A673 (cell line): Measurements from ENCODE around the gene CCDC169. TPM values are rescaled to one million over a fixed set of nuclear protein-coding genes. Genes with fewer than 3 reads are reported as not detected.
"Not testable (repeated sequence)": the region's sequence is repeated elsewhere in the genome, so short reads cannot be mapped to it uniquely, and the experiment has no call there.

ENCODE experiments used
- BruUV-seq: library from RNA; stranded (reverse); fragments of 400-500 nt; replicated peaks from 2 replicates; lab custom pipeline; 2021; lab: Mats Ljungman, UMichigan
- CTCF ChIA-PET: fragments of 300-600 bp; sonication (Branson Sonifier 250); formaldehyde crosslinking; loops from one replicate; lab custom pipeline; 2022; ENCODE audit warnings: antibody characterized with exemption; lab: Charles Lee
- POLR2A ChIA-PET: fragments of 300-600 bp; sonication (Branson Sonifier 250); formaldehyde crosslinking; loops from one replicate; lab custom pipeline; 2022; ENCODE audit warnings: antibody characterized with exemption; ENCODE audit not compliant: low non-redundant PET; lab: Charles Lee
- DNase-seq: peaks from one replicate; pipeline ENCODE4 v3.0.0-alpha.2; 2015; ENCODE audit warnings: low spot score
- H3K27ac ChIP-seq: fragments of 200-600 bp; sonication (generic); 2 replicates; pipeline ENCODE4 v1.5.1; 2016; ENCODE audit warnings: mixed run types, low read depth, mild to moderate bottlenecking, mixed read lengths, antibody characterized with exemption, low read length; ENCODE audit not compliant: poor library complexity, severe bottlenecking
- H3K27me3 ChIP-seq: fragments of 200-600 bp; sonication (generic); replicated peaks from 2 replicates; pipeline ENCODE4 v1.6.1; 2017; ENCODE audit warnings: mixed run types, low read depth, mild to moderate bottlenecking, mixed read lengths, antibody characterized with exemption, low read length; ENCODE audit not compliant: insufficient read depth, poor library complexity
- H3K36me3 ChIP-seq: fragments of 200-600 bp; sonication (generic); 2 replicates; pipeline ENCODE4 v1.6.1; 2016; ENCODE audit warnings: mixed run types, mild to moderate bottlenecking, mixed read lengths, antibody characterized with exemption, low read length; ENCODE audit not compliant: insufficient read depth, poor library complexity, severe bottlenecking
- H3K4me1 ChIP-seq: fragments of 200-600 bp; sonication (generic); 2 replicates; pipeline ENCODE4 v1.6.1; 2017; ENCODE audit warnings: mixed run types, mild to moderate bottlenecking, mixed read lengths, antibody characterized with exemption, low read length; ENCODE audit not compliant: insufficient read depth, poor library complexity, severe bottlenecking
- H3K4me3 ChIP-seq: fragments of 200-600 bp; sonication (generic); 2 replicates; pipeline ENCODE4 v1.5.1; 2016; ENCODE audit warnings: low read depth, mixed run types, mild to moderate bottlenecking, mixed read lengths, low read length; ENCODE audit not compliant: poor library complexity, severe bottlenecking
- H3K9me3 ChIP-seq: fragments of 200-600 bp; sonication (generic); 2 replicates; pipeline ENCODE4 v1.6.1; 2016; ENCODE audit warnings: mixed run types, low read depth, mild to moderate bottlenecking, mixed read lengths, antibody characterized with exemption, low read length; ENCODE audit not compliant: poor library complexity, severe bottlenecking
- CTCF ChIP-seq: fragments of 300-800, 200-600 bp; sonication (generic); conservative IDR thresholded peaks from 2 replicates; pipeline ENCODE4 v1.5.1; 2017; ENCODE audit warnings: low read depth, mild to moderate bottlenecking, antibody characterized with exemption, low read length, moderate library complexity, mixed read lengths
- EZH2 ChIP-seq: fragments of 200-600 bp; sonication (generic); IDR thresholded peaks from 2 replicates; pipeline ENCODE4 v1.6.1; 2017; ENCODE audit warnings: borderline replicate concordance, low read depth, mild to moderate bottlenecking, mixed read lengths, antibody characterized with exemption, low read length; ENCODE audit not compliant: poor library complexity, severe bottlenecking
- intact Hi-C: fragments of 100-400 bp; cut with micrococcal nuclease; formaldehyde crosslinking; loops from one replicate; pipeline ENCODE4 v1.10.0; 2022; ENCODE audit not compliant: unreplicated experiment
- total RNA-seq: library from RNA; stranded (reverse); gene quantifications from 2 replicates; pipeline ENCODE4 v1.2.3, GENCODE V29; 2021

Gene CCDC169
- total RNA-seq, 1 experiment from 2014 or later, result 14.3 TPM

GRCh38 chr13:36313047-36313969 lies 15.7 kb upstream of the CCDC169 start:
- DNase-seq, result no peak
- ChIA-PET POLR2A (no interaction called here), CTCF (no interaction called here)
- intact Hi-C loops, result no loop called here
- Histone ChIP-seq H3K36me3 (peaks cover 69% of the 10 kb centered on the region), H3K27ac (no peak overlapping the region), H3K9me3 (no peaks in the 10 kb centered on the region), H3K4me3 (no peak overlapping the region), H3K27me3 (no peaks in the 10 kb centered on the region), H3K4me1 (no peaks in the 10 kb centered on the region)
- no peak for TF ChIP-seq CTCF
- no peak for TF ChIP-seq EZH2
- BruUV-seq, result no TSS peak

GRCh38 chr13:36310417-36311108 lies 12.9 kb upstream of the CCDC169 start:
- TF ChIP-seq CTCF, result no peak
- TF ChIP-seq EZH2, result no peak
- H3K27me3 ChIP-seq, result no peaks in the 10 kb centered on the region
- CTCF ChIA-PET, result no interaction called here
- peaks cover 89% of the 10 kb centered on the region for H3K36me3 ChIP-seq
- H3K27ac ChIP-seq, result no peak overlapping the region
- BruUV-seq, result no TSS peak
- no peak for DNase-seq
- H3K9me3 ChIP-seq, result no peaks in the 10 kb centered on the region
- intact Hi-C loops, result no loop called here
- no peaks in the 10 kb centered on the region for H3K4me1 ChIP-seq
- POLR2A ChIA-PET, result no interaction called here
- no peak overlapping the region for H3K4me3 ChIP-seq

- TF ChIP-seq EZH2 (no peak), CTCF (no peak)
- CTCF ChIA-PET, result no interaction called here
- Histone ChIP-seq H3K27ac (no peak overlapping the region), H3K27me3 (no peaks in the 10 kb centered on the region), H3K4me1 (peaks cover 9% of the 10 kb centered on the region), H3K9me3 (no peaks in the 10 kb centered on the region), H3K4me3 (no peak overlapping the region), H3K36me3 (peaks cover 37% of the 10 kb centered on the region)
- intact Hi-C loops, result no loop called here
- POLR2A ChIA-PET, result no interaction called here
- no peak for DNase-seq
- BruUV-seq, result no TSS peak
These were observed 4.7 kb upstream of the CCDC169 start for GRCh38 chr13:36302289-36302688.

- H3K36me3 ChIP-seq, result peaks cover 15% of the 10 kb centered on the region
- H3K27me3 ChIP-seq, DNase-seq, POLR2A ChIA-PET, H3K9me3 ChIP-seq, H3K4me3 ChIP-seq, BruUV-seq: not testable (repeated sequence)
- H3K27ac ChIP-seq, result peak overlapping the region; percentile 21
- intact Hi-C loops, result loop anchor here (5.0 to 10.0 kb wide), 2 partner anchors 543 to 745 kb away; no protein-coding TSS in a partner anchor
- CTCF ChIA-PET, result interaction anchor here (1.2 kb wide), 1 partner anchor 17 kb away, joined by 3 read pairs; no protein-coding TSS in a partner anchor
- peaks cover 16% of the 10 kb centered on the region for H3K4me1 ChIP-seq
These were observed 1.9 kb upstream of the CCDC169 start for GRCh38 chr13:36299469-36299868.
